Mesenchymal stem cell (in vitro differentiated cells and primary cell): ENCODE data around the gene B3GAT2.
A peak's percentile ranks its signal among the peaks of the same experiment; 100 is the strongest.

Source experiments
- DNase-seq: peaks from one replicate; pipeline ENCODE4 v3.0.0-alpha.2; 2013
- H2AFZ ChIP-seq: one replicate; pipeline ENCODE4 v1.6.1; 2013; ENCODE audit warnings: low read depth, mild to moderate bottlenecking, control low read depth, inconsistent platforms, low read length, moderate library complexity
- H2AK5ac ChIP-seq: 2 replicates; pipeline ENCODE4 v1.6.1; 2013; ENCODE audit warnings: low read length, moderate library complexity, mild to moderate bottlenecking, inconsistent platforms; ENCODE audit not compliant: severe bottlenecking
- H2BK120ac ChIP-seq: one replicate; pipeline ENCODE4 v1.6.1; 2013; ENCODE audit warnings: low read depth, mild to moderate bottlenecking, inconsistent platforms, low read length, moderate library complexity
- H2BK12ac ChIP-seq, 2 experiments: one replicate each; pipeline ENCODE4 v1.6.1; 2013; ENCODE audit warnings: inconsistent platforms in 2 of 2, low read length in 2 of 2, mild to moderate bottlenecking in 2 of 2, moderate library complexity in 2 of 2, control low read depth in 1 of 2
- H2BK15ac ChIP-seq: one replicate; pipeline ENCODE4 v1.6.1; 2013; ENCODE audit warnings: mild to moderate bottlenecking, low read depth, inconsistent platforms; ENCODE audit not compliant: poor library complexity, severe bottlenecking
- H2BK5ac ChIP-seq: 2 replicates; pipeline ENCODE4 v1.6.1; 2013; ENCODE audit warnings: low read depth, mild to moderate bottlenecking, low read length, control low read depth, inconsistent platforms; ENCODE audit not compliant: poor library complexity, severe bottlenecking
- H3K14ac ChIP-seq, 2 experiments: one replicate each; pipeline ENCODE4 v1.6.1; 2013; ENCODE audit warnings: inconsistent platforms in 2 of 2, low read length in 2 of 2, control low read depth in 1 of 2, mild to moderate bottlenecking in 1 of 2, moderate library complexity in 1 of 2
- H3K18ac ChIP-seq, 2 experiments: one replicate each; pipeline ENCODE4 v1.6.1; 2013; ENCODE audit warnings: inconsistent platforms in 2 of 2, low read length in 2 of 2, control low read depth in 1 of 2, low read depth in 1 of 2, mild to moderate bottlenecking in 1 of 2
- H3K23ac ChIP-seq, 2 experiments: one replicate each; pipeline ENCODE4 v1.6.1; 2013; ENCODE audit warnings: inconsistent platforms in 2 of 2, low read length in 2 of 2, mild to moderate bottlenecking in 2 of 2, moderate library complexity in 2 of 2, control low read depth in 1 of 2
- H3K27ac ChIP-seq: 2 replicates; pipeline ENCODE4 v1.5.1; 2013; ENCODE audit warnings: mild to moderate bottlenecking, moderate library complexity, low read length, control low read depth, inconsistent platforms; ENCODE audit not compliant: poor library complexity, severe bottlenecking
- H3K27me3 ChIP-seq, 2 experiments: 2 replicates each; pipeline versions ENCODE4 v1.6.1 to v1.7.0; 2013; ENCODE audit warnings: low read length in 2 of 2, mild to moderate bottlenecking in 2 of 2, moderate library complexity in 2 of 2, control low read depth in 1 of 2, inconsistent platforms in 1 of 2; ENCODE audit not compliant: control insufficient read depth in 1 of 2, insufficient read depth in 1 of 2
- H3K36me3 ChIP-seq, 2 experiments: 2 replicates each; pipeline versions ENCODE4 v1.6.1 to v1.7.0; 2013; ENCODE audit warnings: low read length in 2 of 2, control low read depth in 1 of 2, inconsistent platforms in 1 of 2, low read depth in 1 of 2, mild to moderate bottlenecking in 1 of 2; ENCODE audit not compliant: insufficient read depth in 2 of 2, control insufficient read depth in 1 of 2
- H3K4ac ChIP-seq, 2 experiments: one replicate each; pipeline ENCODE4 v1.6.1; 2013; ENCODE audit warnings: inconsistent platforms in 2 of 2, low read length in 2 of 2, mild to moderate bottlenecking in 2 of 2, moderate library complexity in 2 of 2, control low read depth in 1 of 2, low read depth in 1 of 2
- H3K4me1 ChIP-seq: 2 replicates; pipeline ENCODE4 v1.6.1; 2013; ENCODE audit warnings: low read depth, low read length, control low read depth; ENCODE audit not compliant: control insufficient read depth, insufficient read depth
- H3K4me2 ChIP-seq: 2 replicates; pipeline ENCODE4 v1.6.1; 2013; ENCODE audit warnings: low read length, mild to moderate bottlenecking, inconsistent platforms; ENCODE audit not compliant: poor library complexity, severe bottlenecking
- H3K4me3 ChIP-seq, 2 experiments: 2 replicates each; pipeline versions ENCODE4 v1.5.1 to v1.7.0; 2013; ENCODE audit warnings: low read length in 2 of 2, mild to moderate bottlenecking in 2 of 2, control low read depth in 1 of 2, low read depth in 1 of 2; ENCODE audit not compliant: insufficient read depth in 1 of 2
- H3K79me1 ChIP-seq: replicated peaks from 2 replicates; pipeline ENCODE4 v1.6.1; 2013; ENCODE audit warnings: mild to moderate bottlenecking, control low read depth, low read length, inconsistent platforms; ENCODE audit not compliant: poor library complexity, severe bottlenecking
- H3K9ac ChIP-seq: 2 replicates; pipeline ENCODE4 v1.7.0; 2013; ENCODE audit warnings: mild to moderate bottlenecking, low read length, moderate library complexity
- H3K9me3 ChIP-seq: 2 replicates; pipeline ENCODE4 v1.7.0; 2013; ENCODE audit warnings: mild to moderate bottlenecking, low read length; ENCODE audit not compliant: control insufficient read depth
- H4K8ac ChIP-seq: one replicate; pipeline ENCODE4 v1.6.1; 2013; ENCODE audit warnings: inconsistent platforms, mild to moderate bottlenecking, low read length, moderate library complexity
- H4K91ac ChIP-seq: one replicate; pipeline ENCODE4 v1.6.1; 2013; ENCODE audit warnings: mild to moderate bottlenecking, low read length, inconsistent platforms
- WGBS: methylation state at CpG from one replicate; pipeline ENCODE4 v1.1.7; 2013; ENCODE audit warnings: mixed read lengths; 5-methylcytosine and 5-hydroxymethylcytosine counted together

B3GAT2 gene

DNA sequence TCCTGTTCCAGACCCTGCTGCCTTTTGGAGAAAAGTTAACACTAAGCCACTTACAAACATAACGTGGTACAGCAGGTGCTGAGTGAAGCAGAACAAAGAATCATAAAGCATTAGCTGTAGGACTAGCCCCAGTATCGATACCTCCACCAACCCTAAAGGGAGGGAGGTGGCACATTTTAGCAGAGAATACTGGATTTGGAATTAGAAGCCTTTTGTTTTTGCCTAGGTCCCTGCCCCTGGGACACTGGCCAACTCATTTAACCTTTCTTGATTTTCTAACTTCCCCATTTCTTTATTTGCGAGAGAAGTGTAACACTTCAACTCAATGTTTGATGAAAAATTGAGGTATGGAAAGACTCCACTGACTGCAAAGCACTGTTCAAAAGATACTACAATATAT is 93.5 kb downstream of the B3GAT2 start:
- Histone ChIP-seq H4K91ac (no peak overlapping the region), H2BK12ac (no peak overlapping the region), H3K9ac (no peak overlapping the region), H2AK5ac (no peak overlapping the region), H3K9me3 (no peaks in the 10 kb centered on the region), H3K4me2 (no peak overlapping the region), H2BK5ac (no peak overlapping the region), H4K8ac (no peak overlapping the region), H3K23ac (no peak overlapping the region), H3K36me3 (peaks cover 0 to 26% of the 10 kb centered on the region in 2 experiments), H3K18ac (no peak overlapping the region), H2AFZ (no peak overlapping the region), H3K27me3 (no peaks in the 10 kb centered on the region), H3K4me1 (no peaks in the 10 kb centered on the region), H3K27ac (no peak overlapping the region), H2BK120ac (no peak overlapping the region), H3K14ac (no peak overlapping the region), H3K4me3 (no peak overlapping the region), H3K79me1 (no peaks in the 10 kb centered on the region), H2BK15ac (no peak overlapping the region), H3K4ac (no peak overlapping the region)
- no peak for DNase-seq
- WGBS, result 100% methylated on average over 1 of the region's 3 CpGs

DNA sequence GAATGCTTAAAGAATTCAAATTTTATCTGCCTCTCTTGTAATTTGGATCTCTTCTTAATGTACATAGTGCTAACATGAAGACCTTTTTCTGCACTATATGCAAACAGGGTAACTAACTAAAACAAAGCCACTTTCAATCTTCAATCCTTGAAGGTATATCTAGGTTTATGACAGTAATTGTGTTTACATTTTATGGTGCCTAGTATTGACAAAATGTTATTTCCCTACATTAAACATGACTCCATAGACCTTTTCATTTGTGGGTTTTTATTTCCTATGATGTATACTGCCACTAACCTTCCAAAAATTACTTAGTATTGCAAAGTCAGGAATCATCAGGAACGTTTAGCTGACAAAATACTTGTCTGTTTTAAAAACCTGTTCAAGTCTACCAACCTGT is 95.9 kb downstream of the B3GAT2 start:
- Histone ChIP-seq H2AK5ac (no peak overlapping the region), H3K27ac (no peak overlapping the region), H2BK12ac (no peak overlapping the region), H3K4me2 (no peak overlapping the region), H3K23ac (no peak overlapping the region), H3K9ac (no peak overlapping the region), H3K4ac (no peak overlapping the region), H3K14ac (no peak overlapping the region), H3K27me3 (no peaks in the 10 kb centered on the region), H3K9me3 (no peaks in the 10 kb centered on the region), H2BK15ac (no peak overlapping the region), H3K18ac (no peak overlapping the region), H4K8ac (no peak overlapping the region), H3K4me1 (no peaks in the 10 kb centered on the region), H2AFZ (no peak overlapping the region), H3K79me1 (no peaks in the 10 kb centered on the region), H2BK5ac (no peak overlapping the region), H3K4me3 (no peak overlapping the region), H4K91ac (no peak overlapping the region), H2BK120ac (no peak overlapping the region), H3K36me3 (peaks cover 4 to 34% of the 10 kb centered on the region in 2 experiments)
- no peak for DNase-seq
- no CpG with 5 or more reads among the region's 1 CpG for WGBS

DNA sequence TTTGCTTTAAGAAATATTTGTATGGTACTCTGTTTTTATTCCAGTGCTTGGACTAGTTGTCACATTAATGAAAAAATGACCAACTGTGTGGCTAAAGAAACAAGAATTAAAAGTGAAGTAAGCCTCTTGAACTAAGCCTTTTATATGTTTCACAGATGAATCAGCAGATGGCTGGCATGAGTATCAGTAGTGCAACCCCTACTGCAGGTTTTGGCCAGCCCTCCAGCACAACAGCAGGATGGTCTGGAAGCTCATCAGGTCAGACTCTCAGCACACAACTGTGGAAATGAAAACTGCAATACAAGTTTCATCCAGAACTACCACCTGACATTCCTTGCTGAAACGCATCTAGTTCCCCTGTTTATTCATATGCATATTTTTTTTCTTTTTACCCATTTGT is 96.8 kb downstream of the B3GAT2 start:
- no peak overlapping the region for H3K4me2 ChIP-seq
- H3K9ac ChIP-seq, result no peak overlapping the region
- no peak overlapping the region for H2BK12ac ChIP-seq
- DNase-seq, result no peak
- no peak overlapping the region for H4K91ac ChIP-seq
- H3K23ac ChIP-seq, result peak overlapping the region in 1 of 2 experiments; percentile 59
- H3K4me1 ChIP-seq, result no peaks in the 10 kb centered on the region
- no peaks in the 10 kb centered on the region for H3K27me3 ChIP-seq
- no peak overlapping the region for H3K27ac ChIP-seq
- no peak overlapping the region for H2AK5ac ChIP-seq
- H3K79me1 ChIP-seq, result no peaks in the 10 kb centered on the region
- H3K18ac ChIP-seq, result no peak overlapping the region
- no peak overlapping the region for H2BK120ac ChIP-seq
- H3K14ac ChIP-seq, result no peak overlapping the region
- H2BK5ac ChIP-seq, result no peak overlapping the region
- WGBS, result no CpG with 5 or more reads among the region's 1 CpG
- no peak overlapping the region for H4K8ac ChIP-seq
- H3K36me3 ChIP-seq, result peaks cover 4 to 36% of the 10 kb centered on the region in 2 experiments
- H3K9me3 ChIP-seq, result no peaks in the 10 kb centered on the region
- no peak overlapping the region for H2AFZ ChIP-seq
- H2BK15ac ChIP-seq, result no peak overlapping the region
- H3K4ac ChIP-seq, result no peak overlapping the region
- H3K4me3 ChIP-seq, result no peak overlapping the region

DNA sequence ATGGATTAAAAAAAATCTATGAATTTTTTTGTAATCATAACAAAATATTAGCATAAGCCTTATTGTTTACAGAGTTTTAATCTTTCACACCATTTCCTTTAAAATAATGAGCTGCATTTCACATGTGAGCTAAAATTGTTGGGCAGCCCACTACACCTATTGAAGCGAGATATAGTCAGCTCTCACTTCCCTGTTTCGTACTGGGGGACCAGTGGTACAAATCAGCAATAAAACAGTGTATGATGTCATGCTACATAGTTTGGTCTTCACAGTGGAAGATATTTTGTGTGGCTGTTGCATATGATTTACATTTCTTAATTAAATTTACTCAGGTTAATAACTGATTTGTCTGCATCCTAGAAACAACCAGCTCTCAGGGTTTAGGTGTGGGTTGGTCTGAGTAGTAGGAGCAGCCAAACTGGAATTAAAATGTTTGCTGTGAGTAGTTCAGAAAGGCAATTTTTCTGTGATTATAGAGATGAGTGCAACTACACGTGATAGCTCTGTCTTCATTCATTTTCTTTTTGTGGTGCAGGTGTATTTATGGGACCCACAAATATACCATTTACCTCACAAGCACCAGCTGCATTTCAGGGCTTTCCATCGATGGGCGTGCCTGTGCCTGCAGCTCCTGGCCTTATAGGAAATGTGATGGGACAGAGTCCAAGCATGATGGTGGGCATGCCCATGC is 99.3 kb downstream of the B3GAT2 start:
- no peak overlapping the region for H4K8ac ChIP-seq
- no peak overlapping the region for H4K91ac ChIP-seq
- H2BK12ac ChIP-seq, result no peak overlapping the region
- 100% methylated on average over 4 of the region's 5 CpGs for WGBS
- no peaks in the 10 kb centered on the region for H3K27me3 ChIP-seq
- H3K18ac ChIP-seq, result no peak overlapping the region
- H3K9ac ChIP-seq, result no peak overlapping the region
- peaks cover 4 to 47% of the 10 kb centered on the region in 2 experiments for H3K36me3 ChIP-seq
- H3K4ac ChIP-seq, result no peak overlapping the region
- no peak overlapping the region for H3K27ac ChIP-seq
- no peak overlapping the region for H2BK5ac ChIP-seq
- no peak overlapping the region for H2AK5ac ChIP-seq
- no peak overlapping the region for H2AFZ ChIP-seq
- H2BK15ac ChIP-seq, result no peak overlapping the region
- DNase-seq, result no peak
- H3K23ac ChIP-seq, result no peak overlapping the region
- peak overlapping the region in 1 of 2 experiments; percentile 86 for H3K14ac ChIP-seq
- no peak overlapping the region for H2BK120ac ChIP-seq
- no peak overlapping the region for H3K4me3 ChIP-seq
- H3K4me1 ChIP-seq, result no peaks in the 10 kb centered on the region
- H3K79me1 ChIP-seq, result peaks cover 2% of the 10 kb centered on the region
- no peaks in the 10 kb centered on the region for H3K9me3 ChIP-seq
- no peak overlapping the region for H3K4me2 ChIP-seq
